ACC112 (cell line): ENCODE data around the gene CARD11.
A peak's percentile ranks its signal among the peaks of the same experiment; 100 is the strongest.

Source experiments
- H2AFZ ChIP-seq: fragments of 200-600 bp; sonication (generic); one replicate; pipeline ENCODE4 v1.6.0; 2017; ENCODE audit warnings: antibody characterized with exemption, low read length; ENCODE audit not compliant: unreplicated experiment
- H3K27ac ChIP-seq: fragments of 200-600 bp; sonication (generic); 2 replicates; pipeline ENCODE4 v1.5.1; 2014; ENCODE audit warnings: low read depth, mild to moderate bottlenecking, antibody characterized with exemption, low read length, moderate library complexity
- H3K27me3 ChIP-seq: fragments of 200-600 bp; sonication (generic); 2 replicates; pipeline ENCODE4 v1.6.1; 2014; ENCODE audit warnings: mild to moderate bottlenecking, antibody characterized with exemption, low read length, moderate library complexity, mixed read lengths; ENCODE audit not compliant: insufficient read depth
- H3K36me3 ChIP-seq: fragments of 200-600 bp; sonication (generic); 2 replicates; pipeline ENCODE4 v1.6.1; 2016; ENCODE audit warnings: mild to moderate bottlenecking, antibody characterized with exemption, low read length, moderate library complexity, mixed read lengths; ENCODE audit not compliant: insufficient read depth
- H3K4me1 ChIP-seq: fragments of 200-600 bp; sonication (generic); one replicate; pipeline ENCODE4 v1.6.1; 2016; ENCODE audit warnings: low read length, mixed read lengths; ENCODE audit not compliant: insufficient read depth, unreplicated experiment, control insufficient read depth
- H3K4me3 ChIP-seq: fragments of 200-600 bp; sonication (generic); 2 replicates; pipeline ENCODE4 v1.5.1; 2014; ENCODE audit warnings: mild to moderate bottlenecking, low read depth, low read length
- H3K79me2 ChIP-seq: fragments of 200-600 bp; sonication (generic); one replicate; pipeline ENCODE4 v1.6.0; 2016; ENCODE audit warnings: low read length; ENCODE audit not compliant: control insufficient read depth, unreplicated experiment, insufficient read depth

CARD11 gene

GRCh38 chr7:3043544-3044371 is at the start of gene CARD11:
CARD11 (minus strand) TSS chr7:3043867; CDS start chr7:2958506, 85,361 bp downstream.
- Histone ChIP-seq H3K36me3 (no peaks in the 10 kb centered on the region), H3K4me3 (peak within 1 kb of the TSS; percentile 70), H3K27me3 (no peaks in the 10 kb centered on the region), H3K27ac (no peak within 1 kb of the TSS), H2AFZ (no peak within 1 kb of the TSS), H3K4me1 (no peaks in the 10 kb centered on the region), H3K79me2 (no peaks in the 10 kb centered on the region)

- H3K4me3 ChIP-seq, result no peak overlapping the region
- H2AFZ ChIP-seq, result no peak overlapping the region
Measured at GRCh38 chr7:3092468-3092867, 48.8 kb upstream of the CARD11 start.

DNA sequence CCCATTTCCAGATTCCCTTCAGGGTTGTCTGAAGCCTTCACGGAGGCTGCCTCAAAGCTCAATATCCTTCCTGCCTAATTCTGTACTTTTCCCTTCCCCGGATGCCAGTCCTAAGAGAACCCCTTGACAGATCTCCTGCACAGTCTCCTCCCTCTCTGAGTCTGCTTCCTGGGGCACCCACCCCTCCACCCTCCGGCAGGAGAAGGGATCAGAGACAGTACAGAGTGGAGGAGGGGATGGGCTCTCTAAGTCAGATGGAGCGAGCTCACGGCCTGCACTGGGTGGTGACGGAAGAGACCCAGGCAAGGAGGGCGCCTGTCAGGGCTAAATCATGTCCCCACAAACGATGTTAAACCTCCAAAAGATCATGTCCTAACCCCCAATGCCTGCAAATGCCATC is 48.0 kb upstream of the CARD11 start:
- Histone ChIP-seq H3K27me3 (no peaks in the 10 kb centered on the region), H3K36me3 (no peaks in the 10 kb centered on the region), H3K79me2 (no peaks in the 10 kb centered on the region), H3K27ac (no peak overlapping the region), H3K4me3 (no peak overlapping the region), H3K4me1 (no peaks in the 10 kb centered on the region), H2AFZ (no peak overlapping the region)

More at GRCh38 chr7:3092468-3092867, 48.8 kb upstream of the CARD11 start:
- H3K27me3 ChIP-seq, result no peaks in the 10 kb centered on the region
- no peak overlapping the region for H3K27ac ChIP-seq
- no peaks in the 10 kb centered on the region for H3K36me3 ChIP-seq
- H3K4me1 ChIP-seq, result no peaks in the 10 kb centered on the region
- H3K79me2 ChIP-seq, result no peaks in the 10 kb centered on the region

- Histone ChIP-seq H3K36me3 (no peaks in the 10 kb centered on the region), H3K79me2 (no peaks in the 10 kb centered on the region), H3K27ac (no peak overlapping the region), H3K4me1 (no peaks in the 10 kb centered on the region), H3K4me3 (no peak overlapping the region), H2AFZ (no peak overlapping the region), H3K27me3 (no peaks in the 10 kb centered on the region)
Measured at GRCh38 chr7:3089493-3089892, 45.8 kb upstream of the CARD11 start.

DNA sequence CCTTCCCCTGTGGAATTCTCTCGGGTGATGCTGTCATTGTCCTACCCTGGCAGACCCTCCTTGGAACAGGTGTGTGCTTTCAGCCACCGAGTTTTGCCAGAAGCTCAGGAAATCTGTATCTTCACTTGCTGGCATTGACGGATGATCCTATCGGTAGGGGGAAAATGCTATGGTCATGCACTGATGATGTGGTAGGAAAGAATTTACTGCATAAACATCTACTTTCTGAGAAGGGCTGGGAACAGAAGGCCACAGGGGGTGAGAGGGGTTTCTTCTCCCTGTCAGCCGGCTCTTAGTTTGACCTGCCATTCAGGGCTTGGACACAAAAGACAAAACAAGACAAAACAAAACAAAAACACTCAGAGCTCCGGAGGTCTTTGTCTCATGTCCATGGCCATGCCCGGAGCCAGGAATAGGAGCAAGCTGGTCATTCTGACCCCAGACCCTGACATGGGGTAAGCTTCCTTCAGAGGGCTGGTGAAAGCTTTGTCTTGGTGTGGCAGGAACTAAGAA is 43.6 kb upstream of the CARD11 start:
- H3K4me1 ChIP-seq, result no peaks in the 10 kb centered on the region

DNA sequence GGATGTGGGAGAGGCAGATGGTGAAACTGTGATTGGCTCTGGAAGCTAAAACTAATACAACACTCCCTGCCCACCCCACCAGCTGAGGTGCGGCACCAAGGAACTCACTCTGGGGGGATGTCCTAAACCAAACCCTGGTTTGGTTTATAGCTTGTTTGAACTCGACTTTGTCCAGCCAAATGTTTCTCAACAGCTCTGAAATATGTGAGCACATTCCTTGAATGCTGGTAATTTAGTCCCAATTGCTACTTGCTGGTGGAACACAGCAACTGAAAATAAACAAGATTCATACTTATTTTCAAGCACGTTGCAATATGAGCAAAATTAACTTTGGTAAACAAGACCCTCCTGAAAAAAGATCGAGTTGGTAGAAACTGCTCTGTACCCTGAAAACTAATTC is 39.7 kb upstream of the CARD11 start:
- Histone ChIP-seq H3K27ac (no peak overlapping the region), H3K36me3 (no peaks in the 10 kb centered on the region), H3K27me3 (0 out of 2 replicates have a peak, but pooled peaks cover 5% of the 10 kb centered on the region), H3K79me2 (no peaks in the 10 kb centered on the region), H3K4me3 (no peak overlapping the region), H3K4me1 (no peaks in the 10 kb centered on the region), H2AFZ (no peak overlapping the region)

More for the DNA sequence above, 43.6 kb upstream of the CARD11 start:
- Histone ChIP-seq H3K79me2 (no peaks in the 10 kb centered on the region), H3K4me3 (no peak overlapping the region), H3K27ac (no peak overlapping the region), H3K36me3 (no peaks in the 10 kb centered on the region), H3K27me3 (0 out of 2 replicates have a peak, but pooled peaks cover 5% of the 10 kb centered on the region), H2AFZ (no peak overlapping the region)

GRCh38 chr7:3082831-3083230 is 39.2 kb upstream of the CARD11 start:
- Histone ChIP-seq H3K27ac (no peak overlapping the region), H3K4me1 (no peaks in the 10 kb centered on the region), H3K36me3 (no peaks in the 10 kb centered on the region)

DNA sequence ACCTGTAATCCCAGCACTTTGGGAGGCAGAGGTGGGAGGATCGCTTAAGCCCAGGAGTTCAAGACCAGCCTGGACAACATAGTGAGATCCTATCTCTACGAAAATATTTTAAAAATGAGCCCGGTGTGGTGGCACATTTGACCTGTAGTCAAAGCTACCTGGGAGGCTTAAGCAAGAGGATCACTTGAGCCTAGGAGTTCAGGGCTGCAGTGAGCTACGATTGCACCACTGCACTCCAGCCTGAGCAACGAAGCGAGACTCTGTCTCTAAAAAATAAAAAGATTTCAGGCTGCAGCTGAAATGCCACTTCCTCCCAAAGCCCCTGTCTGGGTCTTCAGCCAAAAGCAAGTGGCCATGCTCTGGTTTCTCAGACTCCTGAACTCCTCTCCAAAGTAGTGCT is 38.7 kb upstream of the CARD11 start:
- H2AFZ ChIP-seq, result no peak overlapping the region
- H3K79me2 ChIP-seq, result no peaks in the 10 kb centered on the region
- H3K4me1 ChIP-seq, result no peaks in the 10 kb centered on the region
- no peak overlapping the region for H3K27ac ChIP-seq
- no peak overlapping the region for H3K4me3 ChIP-seq
- H3K27me3 ChIP-seq, result 0 out of 2 replicates have a peak, but pooled peaks cover 5% of the 10 kb centered on the region
- no peaks in the 10 kb centered on the region for H3K36me3 ChIP-seq

More at GRCh38 chr7:3082831-3083230, 39.2 kb upstream of the CARD11 start:
- H3K4me3 ChIP-seq, result no peak overlapping the region
- H2AFZ ChIP-seq, result no peak overlapping the region
- H3K79me2 ChIP-seq, result no peaks in the 10 kb centered on the region
- 0 out of 2 replicates have a peak, but pooled peaks cover 5% of the 10 kb centered on the region for H3K27me3 ChIP-seq

- no peak overlapping the region for H2AFZ ChIP-seq
- 0 out of 2 replicates have a peak, but pooled peaks cover 5% of the 10 kb centered on the region for H3K27me3 ChIP-seq
- H3K79me2 ChIP-seq, result no peaks in the 10 kb centered on the region
- no peaks in the 10 kb centered on the region for H3K36me3 ChIP-seq
- H3K27ac ChIP-seq, result no peak overlapping the region
- H3K4me1 ChIP-seq, result no peaks in the 10 kb centered on the region
- H3K4me3 ChIP-seq, result no peak overlapping the region
Measured at GRCh38 chr7:3080106-3080505, 36.4 kb upstream of the CARD11 start.

- Histone ChIP-seq H3K4me3 (no peak overlapping the region), H2AFZ (no peak overlapping the region), H3K27ac (no peak overlapping the region), H3K4me1 (no peaks in the 10 kb centered on the region), H3K36me3 (no peaks in the 10 kb centered on the region), H3K79me2 (no peaks in the 10 kb centered on the region), H3K27me3 (no peaks in the 10 kb centered on the region)
Measured at GRCh38 chr7:3078514-3078913, 34.8 kb upstream of the CARD11 start.

GRCh38 chr7:3076700-3077099 is 33.0 kb upstream of the CARD11 start:
- no peak overlapping the region for H3K27ac ChIP-seq
- H3K27me3 ChIP-seq, result no peaks in the 10 kb centered on the region
- H3K4me3 ChIP-seq, result no peak overlapping the region
- no peaks in the 10 kb centered on the region for H3K79me2 ChIP-seq
- no peak overlapping the region for H2AFZ ChIP-seq
- no peaks in the 10 kb centered on the region for H3K36me3 ChIP-seq
- no peaks in the 10 kb centered on the region for H3K4me1 ChIP-seq
